IPS DF 6.9 (cell line): ENCODE results near the gene CST4.
A peak's percentile ranks its signal among the peaks of the same experiment; 100 is the strongest.
"Not testable (repeated sequence)": the region's sequence is repeated elsewhere in the genome, so short reads cannot be mapped to it uniquely, and the experiment has no call there.

Experiments used
- DNase-seq: peaks from one replicate; pipeline ENCODE4 v3.0.0-alpha.2; 2013; ENCODE audit warnings: low read depth, low spot score
- H3K27ac ChIP-seq: one replicate; pipeline ENCODE4 v1.5.1; 2013; ENCODE audit warnings: low read length, control low read depth
- H3K27me3 ChIP-seq: 2 replicates; pipeline ENCODE4 v1.6.1; 2013; ENCODE audit warnings: mild to moderate bottlenecking, low read length; ENCODE audit not compliant: control insufficient read depth, insufficient read depth
- H3K36me3 ChIP-seq: 2 replicates; pipeline ENCODE4 v1.6.1; 2013; ENCODE audit warnings: low read length; ENCODE audit not compliant: control insufficient read depth, insufficient read depth
- H3K4me1 ChIP-seq: 2 replicates; pipeline ENCODE4 v1.6.1; 2013; ENCODE audit warnings: low read length; ENCODE audit not compliant: control insufficient read depth, insufficient read depth
- H3K4me3 ChIP-seq: 2 replicates; pipeline ENCODE4 v1.5.1; 2013; ENCODE audit warnings: mild to moderate bottlenecking, low read length
- H3K9me3 ChIP-seq: 2 replicates; pipeline ENCODE4 v1.6.1; 2013; ENCODE audit warnings: low read length, inconsistent platforms; ENCODE audit not compliant: control insufficient read depth, insufficient read depth
- WGBS: extraction: QIAGEN DNeasy Blood & Tissue Kit; methylation state at CpG from one replicate; pipeline ENCODE4 v1.1.7; 2013; ENCODE audit warnings: mixed read lengths, missing lambda C conversion rate; ENCODE audit not compliant: insufficient read length, insufficient coverage; 5-methylcytosine and 5-hydroxymethylcytosine counted together

CST4 gene

GRCh38 chr20:23671479-23671878 is 17.4 kb downstream of the CST4 start:
- DNase-seq = no peak
- no peaks in the 10 kb centered on the region for H3K4me1 ChIP-seq
- no peaks in the 10 kb centered on the region for H3K9me3 ChIP-seq
- H3K27ac ChIP-seq = no peak overlapping the region
- no peak overlapping the region for H3K4me3 ChIP-seq
- H3K27me3 ChIP-seq = no peaks in the 10 kb centered on the region
- WGBS = no CpG with 5 or more reads among the region's 3 CpGs
- no peaks in the 10 kb centered on the region for H3K36me3 ChIP-seq

GRCh38 chr20:23670361-23670760 is 18.5 kb downstream of the CST4 start:
- no peak for DNase-seq
- Histone ChIP-seq H3K27ac (no peak overlapping the region), H3K36me3 (no peaks in the 10 kb centered on the region), H3K4me3 (no peak overlapping the region), H3K27me3 (no peaks in the 10 kb centered on the region), H3K9me3 (no peaks in the 10 kb centered on the region), H3K4me1 (no peaks in the 10 kb centered on the region)
- WGBS = no CpG with 5 or more reads among the region's 1 CpG

GRCh38 chr20:23669866-23670265 is 19.0 kb downstream of the CST4 start:
- Histone ChIP-seq H3K27me3 (no peaks in the 10 kb centered on the region), H3K4me3 (no peak overlapping the region), H3K36me3 (no peaks in the 10 kb centered on the region), H3K9me3 (no peaks in the 10 kb centered on the region), H3K27ac (no peak overlapping the region), H3K4me1 (no peaks in the 10 kb centered on the region)
- WGBS = no CpG with 5 or more reads among the region's 7 CpGs
- DNase-seq = no peak

GRCh38 chr20:23669327-23669726 is 19.5 kb downstream of the CST4 start:
- no peaks in the 10 kb centered on the region for H3K9me3 ChIP-seq
- no peak for DNase-seq
- H3K4me1 ChIP-seq = no peaks in the 10 kb centered on the region
- no peaks in the 10 kb centered on the region for H3K27me3 ChIP-seq
- no peaks in the 10 kb centered on the region for H3K36me3 ChIP-seq
- WGBS = no CpG with 5 or more reads among the region's 1 CpG
- no peak overlapping the region for H3K4me3 ChIP-seq
- H3K27ac ChIP-seq = no peak overlapping the region

- no peak overlapping the region for H3K27ac ChIP-seq
- H3K36me3 ChIP-seq = no peaks in the 10 kb centered on the region
- H3K4me1 ChIP-seq = no peaks in the 10 kb centered on the region
- no CpG with 5 or more reads among the region's 4 CpGs for WGBS
- H3K9me3 ChIP-seq = no peaks in the 10 kb centered on the region
- H3K4me3 ChIP-seq = no peak overlapping the region
- DNase-seq = peak; percentile 47
- no peaks in the 10 kb centered on the region for H3K27me3 ChIP-seq
These were observed 20.3 kb downstream of the CST4 start for GRCh38 chr20:23668477-23668951.

GRCh38 chr20:23667666-23668065 is 21.2 kb downstream of the CST4 start:
- no peak for DNase-seq
- no CpG with 5 or more reads among the region's 7 CpGs for WGBS
- Histone ChIP-seq H3K27me3 (no peaks in the 10 kb centered on the region), H3K27ac (no peak overlapping the region), H3K36me3 (no peaks in the 10 kb centered on the region), H3K9me3 (no peaks in the 10 kb centered on the region), H3K4me1 (no peaks in the 10 kb centered on the region), H3K4me3 (no peak overlapping the region)

GRCh38 chr20:23666698-23667097 is 22.1 kb downstream of the CST4 start:
- H3K27ac ChIP-seq = no peak overlapping the region
- no peaks in the 10 kb centered on the region for H3K36me3 ChIP-seq
- no peak overlapping the region for H3K4me3 ChIP-seq
- no CpG with 5 or more reads among the region's 3 CpGs for WGBS
- H3K9me3 ChIP-seq = no peaks in the 10 kb centered on the region
- H3K4me1 ChIP-seq = no peaks in the 10 kb centered on the region
- DNase-seq = no peak
- no peaks in the 10 kb centered on the region for H3K27me3 ChIP-seq

- Histone ChIP-seq H3K4me1 (no peaks in the 10 kb centered on the region), H3K27ac (no peak overlapping the region), H3K9me3 (no peaks in the 10 kb centered on the region), H3K36me3 (no peaks in the 10 kb centered on the region), H3K27me3 (no peaks in the 10 kb centered on the region), H3K4me3 (no peak overlapping the region)
- DNase-seq = no peak
- no CpG with 5 or more reads among the region's 4 CpGs for WGBS
These were observed 22.6 kb downstream of the CST4 start for GRCh38 chr20:23666189-23666588.

- no peak for DNase-seq
- Histone ChIP-seq H3K36me3 (no peaks in the 10 kb centered on the region), H3K4me3 (no peak overlapping the region), H3K4me1 (no peaks in the 10 kb centered on the region), H3K27ac (no peak overlapping the region), H3K27me3 (no peaks in the 10 kb centered on the region), H3K9me3 (no peaks in the 10 kb centered on the region)
- no CpG with 5 or more reads among the region's 3 CpGs for WGBS
These were observed 23.9 kb downstream of the CST4 start for GRCh38 chr20:23664954-23665353.

GRCh38 chr20:23664046-23664445 is 24.8 kb downstream of the CST4 start:
- no CpG with 5 or more reads among the region's 4 CpGs for WGBS
- not testable (repeated sequence) for H3K9me3 ChIP-seq, H3K27me3 ChIP-seq, H3K4me3 ChIP-seq, DNase-seq, H3K27ac ChIP-seq, H3K4me1 ChIP-seq, H3K36me3 ChIP-seq

GRCh38 chr20:23663180-23663579 is 25.7 kb downstream of the CST4 start:
- Histone ChIP-seq H3K27me3 (no peaks in the 10 kb centered on the region), H3K9me3 (no peaks in the 10 kb centered on the region), H3K4me3 (no peak overlapping the region), H3K27ac (no peak overlapping the region), H3K36me3 (no peaks in the 10 kb centered on the region), H3K4me1 (no peaks in the 10 kb centered on the region)
- no peak for DNase-seq
- WGBS = no CpG with 5 or more reads among the region's 6 CpGs
